HUES6 (cell line): ENCODE data around the gene CNDP2.

ENCODE experiments used
- H3K27ac ChIP-seq: 2 replicates; pipeline ENCODE4 v1.7.0; 2013; ENCODE audit warnings: low read depth, mild to moderate bottlenecking, low read length, inconsistent platforms
- H3K27me3 ChIP-seq: 2 replicates; pipeline ENCODE4 v1.6.1; 2013; ENCODE audit warnings: low read length; ENCODE audit not compliant: control insufficient read depth, insufficient read depth
- H3K36me3 ChIP-seq: 2 replicates; pipeline ENCODE4 v1.6.1; 2013; ENCODE audit warnings: low read length; ENCODE audit not compliant: control insufficient read depth, insufficient read depth
- H3K4me1 ChIP-seq: 2 replicates; pipeline ENCODE4 v1.6.1; 2013; ENCODE audit warnings: low read length; ENCODE audit not compliant: control insufficient read depth, insufficient read depth
- H3K4me3 ChIP-seq: 2 replicates; pipeline ENCODE4 v1.5.1; 2013; ENCODE audit warnings: low read depth, low read length
- H3K9ac ChIP-seq: one replicate; pipeline ENCODE4 v1.6.1; 2013; ENCODE audit warnings: mild to moderate bottlenecking, low read length
- H3K9me3 ChIP-seq: 2 replicates; pipeline ENCODE4 v1.6.1; 2013; ENCODE audit warnings: low read depth, low read length; ENCODE audit not compliant: control insufficient read depth, insufficient read depth

The CNDP2 gene

DNA sequence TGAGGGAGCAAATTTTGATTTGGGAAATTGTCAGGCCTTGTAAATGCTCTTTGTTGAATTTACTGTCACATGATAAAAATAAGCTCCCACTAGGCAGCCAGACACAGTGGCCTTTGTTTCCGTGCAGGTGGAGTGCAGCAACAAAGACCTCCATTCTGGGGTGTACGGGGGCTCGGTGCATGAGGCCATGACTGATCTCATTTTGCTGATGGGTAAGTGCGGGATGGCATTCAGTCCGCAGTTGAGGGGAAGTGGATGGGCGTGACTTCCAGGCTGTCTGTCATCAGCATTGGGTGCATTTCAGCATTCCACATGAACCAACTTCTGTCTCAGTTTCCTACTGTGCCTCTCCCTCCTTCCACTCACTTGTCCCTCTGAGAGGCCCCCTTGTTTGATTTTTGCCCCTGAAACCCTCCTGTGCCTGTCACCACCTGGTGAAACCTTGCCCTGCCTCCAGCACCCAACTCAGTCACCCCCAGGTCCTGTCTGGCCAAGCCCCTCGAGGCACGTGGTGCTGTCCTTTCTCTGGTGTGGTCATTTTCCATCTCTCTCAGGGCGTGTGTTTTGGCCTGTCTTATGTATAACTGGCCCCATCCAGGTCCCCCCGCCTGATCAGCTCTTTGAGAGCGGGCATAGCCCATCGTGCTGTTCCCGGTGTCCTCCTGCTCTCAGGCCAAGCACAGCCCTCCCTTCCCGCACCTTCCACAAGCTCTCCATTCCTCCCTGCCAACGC lies 16.3 kb downstream of the CNDP2 start:
- Histone ChIP-seq H3K9ac (no peak overlapping the region), H3K4me1 (no peaks in the 10 kb centered on the region), H3K36me3 (peaks cover 95% of the 10 kb centered on the region), H3K27me3 (no peaks in the 10 kb centered on the region), H3K27ac (no peak overlapping the region), H3K9me3 (no peaks in the 10 kb centered on the region), H3K4me3 (no peak overlapping the region)

DNA sequence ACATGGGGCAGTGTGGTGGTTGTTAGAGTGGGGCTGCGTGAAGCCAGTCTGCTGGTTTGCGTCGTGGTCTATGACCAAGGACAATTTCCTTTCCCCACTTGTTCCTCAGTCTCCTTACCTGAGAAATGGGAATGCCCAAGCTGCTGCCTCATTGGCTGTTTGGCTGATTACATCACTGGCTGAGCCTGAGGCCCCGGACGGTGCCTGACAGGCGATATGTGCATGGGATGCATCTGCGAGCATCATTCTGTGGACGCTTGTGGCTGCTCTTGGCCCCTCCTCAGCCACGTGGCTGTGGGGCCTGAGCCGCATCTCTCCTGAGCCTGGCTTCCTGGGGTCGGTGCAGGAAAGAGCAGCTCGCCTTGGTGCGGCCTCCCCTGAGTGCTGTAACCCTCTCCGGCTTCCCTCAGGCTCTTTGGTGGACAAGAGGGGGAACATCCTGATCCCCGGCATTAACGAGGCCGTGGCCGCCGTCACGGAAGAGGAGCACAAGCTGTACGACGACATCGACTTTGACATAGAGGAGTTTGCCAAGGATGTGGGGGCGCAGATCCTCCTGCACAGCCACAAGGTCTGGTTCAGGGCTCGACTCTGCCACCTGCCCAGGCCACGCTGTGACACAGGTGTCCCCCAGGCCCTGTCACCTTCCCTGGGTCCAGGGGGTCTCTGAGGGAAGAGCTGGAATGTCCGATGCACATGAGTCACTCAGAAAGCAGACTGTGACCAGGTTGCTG lies 17.2 kb downstream of the CNDP2 start:
- no peaks in the 10 kb centered on the region for H3K4me1 ChIP-seq
- no peak overlapping the region for H3K27ac ChIP-seq
- no peak overlapping the region for H3K4me3 ChIP-seq
- no peak overlapping the region for H3K9ac ChIP-seq
- no peaks in the 10 kb centered on the region for H3K9me3 ChIP-seq
- H3K36me3 ChIP-seq, result peaks cover 93% of the 10 kb centered on the region
- no peaks in the 10 kb centered on the region for H3K27me3 ChIP-seq

DNA sequence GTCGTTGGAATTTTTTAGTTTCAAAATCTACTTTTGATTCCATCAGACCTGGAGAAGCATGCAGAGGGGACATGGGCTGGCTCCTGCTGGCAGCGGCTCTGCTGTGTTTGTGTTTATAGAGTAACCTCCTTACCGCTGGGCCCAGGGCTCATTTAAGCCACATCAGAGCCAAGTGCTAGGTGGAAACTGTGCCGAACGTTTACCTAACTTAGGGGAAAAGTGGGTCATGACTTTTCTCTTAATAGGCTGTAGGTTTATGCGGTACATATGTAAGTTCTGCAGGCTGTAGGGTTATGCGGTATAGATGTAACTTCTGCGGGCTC lies 17.7 kb downstream of the CNDP2 start:
- Histone ChIP-seq H3K4me1 (no peaks in the 10 kb centered on the region), H3K9ac (no peak overlapping the region), H3K27me3 (no peaks in the 10 kb centered on the region), H3K9me3 (no peaks in the 10 kb centered on the region), H3K4me3 (no peak overlapping the region), H3K27ac (no peak overlapping the region), H3K36me3 (peaks cover 93% of the 10 kb centered on the region)

DNA sequence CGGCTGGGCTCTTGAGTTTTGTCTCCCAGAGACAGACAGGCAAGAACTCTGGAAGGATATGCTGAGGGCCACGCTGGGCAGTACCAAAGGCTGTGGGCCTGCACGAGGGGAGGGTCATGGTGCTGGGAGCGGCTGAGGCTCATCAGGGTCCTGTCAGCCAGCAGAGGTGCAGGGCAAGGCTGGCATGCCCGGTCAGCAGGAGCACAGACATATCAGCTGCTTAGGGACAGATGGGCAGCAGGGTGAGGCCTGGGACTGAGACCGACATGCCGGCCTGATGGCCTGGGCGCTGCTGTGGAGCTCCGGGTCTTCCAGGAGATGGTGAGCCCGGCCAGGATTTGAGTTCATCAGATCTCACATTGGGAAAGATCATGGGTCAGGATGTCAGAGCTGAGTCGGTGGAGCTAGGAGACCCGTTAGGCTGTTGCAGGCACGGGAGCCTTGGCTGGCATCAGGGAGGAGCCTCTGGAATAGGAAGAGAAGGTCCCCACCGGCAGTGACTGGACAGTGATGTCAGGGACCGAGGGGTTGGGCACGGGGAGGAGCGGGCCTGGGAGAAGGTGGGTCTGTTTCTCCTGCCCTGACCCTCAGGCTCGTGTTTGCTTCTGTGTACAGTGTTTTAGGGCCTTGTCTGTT lies 18.8 kb downstream of the CNDP2 start:
- peaks cover 93% of the 10 kb centered on the region for H3K36me3 ChIP-seq

DNA sequence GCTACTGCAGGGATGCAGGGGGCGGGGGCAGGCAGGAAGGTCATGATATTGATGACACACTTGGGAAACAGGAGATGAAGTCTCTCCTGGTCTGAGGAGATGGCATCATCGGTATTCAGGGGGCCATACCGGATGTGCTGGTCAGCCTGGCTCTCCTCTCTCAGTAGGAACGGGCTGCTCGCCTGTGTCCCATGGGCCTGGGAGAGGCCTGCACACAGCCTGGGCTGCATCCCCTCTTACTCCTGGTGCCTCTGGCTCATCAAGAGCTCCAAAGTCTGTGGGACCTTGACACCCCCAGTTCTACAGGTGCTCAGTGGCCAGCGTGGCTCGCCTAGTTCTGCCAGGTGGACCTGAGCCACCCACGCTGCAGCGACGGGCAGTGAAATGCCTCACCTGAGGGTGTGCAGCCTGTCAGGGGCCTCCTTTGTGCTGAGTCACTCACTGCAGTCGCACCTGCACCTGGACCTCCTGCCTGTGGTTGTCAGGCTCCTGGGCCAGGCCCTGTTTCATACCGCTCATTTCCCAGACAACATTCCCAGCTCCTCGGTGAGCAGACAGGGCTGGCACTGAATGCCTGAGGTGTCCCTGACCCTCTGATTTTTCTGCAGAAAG lies 19.6 kb downstream of the CNDP2 start:
- no peak overlapping the region for H3K27ac ChIP-seq
- no peaks in the 10 kb centered on the region for H3K4me1 ChIP-seq
- H3K9ac ChIP-seq, result no peak overlapping the region
- H3K27me3 ChIP-seq, result no peaks in the 10 kb centered on the region
- no peaks in the 10 kb centered on the region for H3K9me3 ChIP-seq
- no peak overlapping the region for H3K4me3 ChIP-seq
- peaks cover 93% of the 10 kb centered on the region for H3K36me3 ChIP-seq

More for the DNA sequence above, 18.8 kb downstream of the CNDP2 start:
- Histone ChIP-seq H3K9me3 (no peaks in the 10 kb centered on the region), H3K27me3 (no peaks in the 10 kb centered on the region), H3K27ac (no peak overlapping the region), H3K9ac (no peak overlapping the region), H3K4me1 (no peaks in the 10 kb centered on the region), H3K4me3 (no peak overlapping the region)

DNA sequence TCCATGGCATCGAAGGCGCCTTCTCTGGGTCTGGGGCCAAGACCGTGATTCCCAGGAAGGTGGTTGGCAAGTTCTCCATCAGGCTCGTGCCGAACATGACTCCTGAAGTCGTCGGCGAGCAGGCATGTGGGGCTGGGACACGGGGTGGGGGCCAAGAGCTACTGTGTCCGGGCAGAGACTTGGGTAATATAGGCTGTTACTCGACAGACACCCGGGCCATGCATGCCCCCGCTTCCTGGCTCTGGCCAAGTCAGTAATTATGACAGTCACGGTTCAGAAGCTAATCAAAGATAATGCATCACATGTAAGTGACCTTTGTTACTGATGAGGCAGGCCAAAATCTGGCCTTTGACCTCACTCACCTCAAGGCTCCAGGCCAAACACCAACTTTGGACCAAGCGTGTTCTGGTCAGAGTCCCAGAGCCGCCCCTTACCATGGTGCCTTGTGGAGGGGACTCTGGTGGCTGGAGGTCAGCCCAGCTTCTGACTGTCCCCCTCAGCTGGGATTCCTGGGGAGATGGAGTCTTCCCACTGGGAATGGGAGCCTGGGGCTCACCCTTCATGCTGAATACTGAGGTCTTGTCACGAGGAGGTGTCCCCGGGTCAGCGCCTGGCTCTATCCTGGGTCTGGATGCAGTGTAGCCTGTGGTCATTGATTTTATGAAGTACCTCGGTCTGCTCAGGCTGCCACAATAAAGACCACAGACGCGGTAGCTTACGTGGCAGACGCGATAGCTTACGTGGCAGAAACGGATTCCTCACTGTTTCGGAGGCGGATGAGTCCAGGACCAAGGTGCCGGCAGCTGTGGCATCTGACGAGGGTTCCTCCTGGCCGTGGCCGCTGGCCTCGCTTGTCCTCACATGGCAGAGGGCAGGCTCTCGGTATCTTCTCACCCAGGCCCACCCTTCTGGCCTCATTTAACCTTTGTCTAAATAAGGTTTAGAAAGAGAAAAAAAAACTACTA lies 20.4 kb downstream of the CNDP2 start:
- Histone ChIP-seq H3K4me1 (no peaks in the 10 kb centered on the region), H3K27ac (no peak overlapping the region), H3K4me3 (no peak overlapping the region), H3K36me3 (peaks cover 95% of the 10 kb centered on the region), H3K9ac (no peak overlapping the region), H3K9me3 (no peaks in the 10 kb centered on the region), H3K27me3 (no peaks in the 10 kb centered on the region)

DNA sequence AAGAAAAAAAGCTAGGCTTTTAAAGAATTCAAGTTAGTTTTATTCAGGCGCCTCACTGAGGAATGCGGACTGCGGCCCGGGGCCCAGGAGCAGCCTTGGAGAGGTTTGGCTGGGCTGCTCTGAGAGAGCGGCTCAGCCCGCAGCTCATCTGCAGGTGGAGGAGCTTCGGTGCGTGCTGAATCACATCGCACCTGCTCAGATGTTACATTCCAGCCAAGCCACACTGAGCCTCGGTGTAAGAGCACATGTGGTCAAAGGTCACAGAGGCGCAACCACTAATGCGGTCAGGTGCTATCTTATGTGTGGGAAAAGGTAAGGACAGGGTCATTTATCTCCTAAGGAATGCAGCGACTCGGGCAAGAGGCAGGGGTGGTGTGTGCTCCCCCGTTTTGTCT lies 21.1 kb downstream of the CNDP2 start:
- peaks cover 92% of the 10 kb centered on the region for H3K36me3 ChIP-seq
- no peak overlapping the region for H3K27ac ChIP-seq
- H3K27me3 ChIP-seq, result no peaks in the 10 kb centered on the region
- H3K4me3 ChIP-seq, result no peak overlapping the region
- H3K4me1 ChIP-seq, result no peaks in the 10 kb centered on the region
- H3K9me3 ChIP-seq, result 0 out of 2 replicates have a peak, but pooled peaks cover 1% of the 10 kb centered on the region
- H3K9ac ChIP-seq, result no peak overlapping the region

DNA sequence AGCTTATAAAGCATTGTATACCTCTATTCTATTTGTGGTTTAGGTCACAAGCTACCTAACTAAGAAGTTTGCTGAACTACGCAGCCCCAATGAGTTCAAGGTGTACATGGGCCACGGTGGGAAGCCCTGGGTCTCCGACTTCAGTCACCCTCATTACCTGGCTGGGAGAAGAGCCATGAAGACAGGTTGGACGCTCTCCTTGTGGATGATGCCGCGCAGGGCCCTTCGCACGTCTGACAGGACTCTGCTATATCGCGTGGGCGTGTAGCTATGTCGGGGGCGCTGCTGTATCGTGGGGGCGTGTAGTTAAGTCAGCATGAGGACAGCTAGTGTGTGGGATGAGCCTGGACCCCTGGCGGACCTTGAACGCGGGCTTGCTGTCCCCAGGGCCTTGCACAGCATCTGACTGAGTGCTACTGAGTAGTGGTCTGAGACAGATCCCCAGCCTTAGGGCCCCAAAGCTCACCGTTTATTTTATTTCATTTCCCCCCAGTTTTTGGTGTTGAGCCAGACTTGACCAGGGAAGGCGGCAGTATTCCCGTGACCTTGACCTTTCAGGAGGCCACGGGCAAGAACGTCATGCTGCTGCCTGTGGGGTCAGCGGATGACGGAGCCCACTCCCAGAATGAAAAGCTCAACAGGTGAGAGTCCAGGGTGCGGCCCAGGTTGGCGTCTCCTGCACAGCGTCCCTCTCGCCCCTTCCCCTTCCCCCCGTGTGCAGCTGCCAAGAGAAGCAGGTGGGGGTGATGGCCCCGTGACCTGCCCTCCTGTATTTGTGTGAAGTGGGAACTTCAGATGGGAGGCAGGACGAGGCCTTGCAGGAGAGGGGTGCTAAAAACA lies 22.5 kb downstream of the CNDP2 start:
- Histone ChIP-seq H3K36me3 (peaks cover 81% of the 10 kb centered on the region), H3K27me3 (no peaks in the 10 kb centered on the region), H3K4me1 (no peaks in the 10 kb centered on the region), H3K9me3 (peaks cover 7% of the 10 kb centered on the region; the same call in 1 of the 2 replicates), H3K4me3 (no peak overlapping the region), H3K27ac (no peak overlapping the region), H3K9ac (no peak overlapping the region)

DNA sequence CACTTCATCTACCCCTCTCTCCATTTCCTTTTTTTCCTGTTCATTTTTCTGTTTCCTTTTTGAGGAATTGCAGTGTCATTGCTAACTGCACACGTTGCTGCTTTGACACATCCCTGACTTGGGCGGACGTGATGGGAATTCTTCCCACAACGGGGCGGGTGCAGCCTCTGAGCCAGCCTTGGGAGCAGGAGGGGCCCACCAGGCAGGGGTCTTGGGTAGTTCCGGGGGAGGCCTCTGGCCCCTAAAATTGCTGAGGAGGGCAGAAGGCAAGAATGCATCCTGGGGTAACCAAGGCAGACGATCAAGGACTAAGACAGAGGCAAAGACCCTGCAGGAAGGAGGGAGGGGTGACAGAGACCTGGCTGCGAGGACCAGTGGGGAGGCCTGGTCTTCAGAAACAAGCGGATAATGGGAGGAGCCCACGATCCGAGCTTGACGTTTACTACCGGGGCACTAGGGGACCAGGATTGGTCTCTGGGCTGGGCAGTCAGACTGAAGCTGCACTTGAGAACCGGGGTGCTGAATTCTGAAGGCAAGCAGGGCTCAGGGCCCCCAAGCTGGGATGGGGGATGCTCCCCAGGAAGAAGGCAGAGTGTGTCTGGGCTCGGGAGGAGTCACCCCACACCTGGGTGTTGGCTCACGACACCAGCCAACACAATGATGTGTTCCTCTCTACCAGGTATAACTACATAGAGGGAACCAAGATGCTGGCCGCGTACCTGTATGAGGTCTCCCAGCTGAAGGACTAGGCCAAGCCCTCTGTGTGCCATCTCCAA lies 23.3 kb downstream of the CNDP2 start:
- Histone ChIP-seq H3K9ac (no peak overlapping the region), H3K9me3 (peaks cover 7% of the 10 kb centered on the region; the same call in 1 of the 2 replicates), H3K4me1 (no peaks in the 10 kb centered on the region), H3K36me3 (peaks cover 75% of the 10 kb centered on the region), H3K27ac (no peak overlapping the region), H3K4me3 (no peak overlapping the region), H3K27me3 (no peaks in the 10 kb centered on the region)
